A673 (cell line): ENCODE data around the gene LRRC42.

ENCODE experiments used
- CTCF ChIP-seq: fragments of 300-800, 200-600 bp; sonication (generic); conservative IDR thresholded peaks from 2 replicates; pipeline ENCODE4 v1.5.1; 2017; ENCODE audit warnings: low read depth, mild to moderate bottlenecking, antibody characterized with exemption, low read length, moderate library complexity, mixed read lengths
- EZH2 ChIP-seq: fragments of 200-600 bp; sonication (generic); IDR thresholded peaks from 2 replicates; pipeline ENCODE4 v1.6.1; 2017; ENCODE audit warnings: borderline replicate concordance, low read depth, mild to moderate bottlenecking, mixed read lengths, antibody characterized with exemption, low read length; ENCODE audit not compliant: poor library complexity, severe bottlenecking

- no peak for TF ChIP-seq CTCF
- TF ChIP-seq EZH2: no peak
Measured at GRCh38 chr1:53981220-53981619, 35.1 kb downstream of the LRRC42 start.
